HCT116 (cell line): ENCODE data around the gene ADAMTS16. TPM values are rescaled to one million over a fixed set of nuclear protein-coding genes. Genes with fewer than 3 reads are reported as not detected.

Experiments
- ATAC-seq: fragments of 200-7000 bp; cut with Tn5 transposase; 2 replicates; pipeline ENCODE4 v1.9.1; 2020; ENCODE audit warnings: mild to moderate bottlenecking, moderate library complexity
- BruUV-seq: library from RNA; stranded (reverse); fragments of 400-500 nt; replicated peaks from 2 replicates; lab custom pipeline; 2021; lab: Mats Ljungman, UMichigan
- CTCF ChIA-PET: fragments of 300-600 bp; sonication (Branson Sonifier 250); formaldehyde crosslinking; loops from one replicate; lab custom pipeline; 2021; ENCODE audit warnings: antibody characterized with exemption; lab: Charles Lee
- POLR2A ChIA-PET: fragments of 300-600, 350-600 bp; sonication (Branson Sonifier 250); formaldehyde crosslinking; loops from one replicate; lab custom pipeline; 2021; ENCODE audit warnings: antibody characterized with exemption; lab: Charles Lee
- RAD21 ChIA-PET, 2 experiments: fragments of 300-600 bp; sonication (Branson Sonifier 250); formaldehyde crosslinking; loops; one replicate each; lab custom pipeline; 2023; ENCODE audit warnings: low total read pairs in 2 of 2; ENCODE audit not compliant: uncharacterized antibody in 2 of 2, unreplicated experiment in 2 of 2, low non-redundant PET in 1 of 2; lab: Charles Lee
- DNase-seq: peaks from one replicate; pipeline ENCODE4 v3.0.0-alpha.2; 2010; ENCODE audit warnings: low read depth, low spot score
- H2AFZ ChIP-seq: fragments of 200-600 bp; shearing (Covaris generic), sonication (generic); 2 replicates; pipeline ENCODE4 v1.6.1; 2017; ENCODE audit warnings: low read depth, mixed run types, mixed read lengths, antibody characterized with exemption, low read length; ENCODE audit not compliant: poor library complexity, severe bottlenecking
- H3K27ac ChIP-seq: 2 replicates; pipeline ENCODE4 v1.5.1; 2012; ENCODE audit warnings: low read depth, low read length
- H3K27me3 ChIP-seq: fragments of 200-600 bp; sonication (generic); 2 replicates; pipeline ENCODE4 v1.6.1; 2016; ENCODE audit warnings: mixed run types, low read length, mixed read lengths; ENCODE audit not compliant: insufficient read depth
- H3K36me3 ChIP-seq, 2 experiments: fragments of 200-500 bp in 1 of 2; fragments of 200-600 bp in 1 of 2; sonication (Bioruptor generic) in 1 of 2; sonication (generic) in 1 of 2; 2 replicates each; pipeline versions ENCODE4 v1.5.1 to v1.6.1; 2014 to 2016; ENCODE audit warnings: low read length in 2 of 2, inconsistent platforms in 1 of 2, mixed read lengths in 1 of 2, mixed run types in 1 of 2; ENCODE audit not compliant: insufficient read depth in 2 of 2, control insufficient read depth in 1 of 2
- H3K4me1 ChIP-seq, 2 experiments: fragments of 200-600 bp in 1 of 2; sonication (generic) in 1 of 2; 2 replicates each; pipeline versions ENCODE4 v1.5.1 to v1.6.1; 2012 to 2017; ENCODE audit warnings: low read length in 2 of 2, inconsistent platforms in 1 of 2, mild to moderate bottlenecking in 1 of 2, mixed read lengths in 1 of 2, mixed run types in 1 of 2, moderate library complexity in 1 of 2; ENCODE audit not compliant: insufficient read depth in 2 of 2, control insufficient read depth in 1 of 2
- H3K4me2 ChIP-seq: fragments of 200-600 bp; sonication (generic); 2 replicates; pipeline ENCODE4 v1.6.1; 2017; ENCODE audit warnings: mixed run types, low read length, mixed read lengths
- H3K4me3 ChIP-seq, 2 experiments: fragments of 200-600 bp in 1 of 2; sonication (generic) in 1 of 2; replicated peaks in 1 of 2; 2 replicates each; pipeline ENCODE4 v1.5.1; 2011 to 2016; ENCODE audit warnings: low read length in 2 of 2, control low read depth in 1 of 2, low read depth in 1 of 2, mild to moderate bottlenecking in 1 of 2, mixed read lengths in 1 of 2, mixed run types in 1 of 2
- H3K79me2 ChIP-seq: fragments of 200-600 bp; sonication (generic); 2 replicates; pipeline ENCODE4 v1.6.1; 2017; ENCODE audit warnings: mild to moderate bottlenecking, mixed run types, low read length, moderate library complexity, mixed read lengths; ENCODE audit not compliant: insufficient read depth
- H3K9ac ChIP-seq: fragments of 200-600 bp; sonication (generic); 2 replicates; pipeline ENCODE4 v1.6.1; 2016; ENCODE audit warnings: low read length, mixed read lengths
- H3K9me2 ChIP-seq: fragments of 200-600 bp; sonication (generic), shearing (Covaris generic); 2 replicates; pipeline ENCODE4 v1.6.1; 2017; ENCODE audit warnings: mixed run types, mild to moderate bottlenecking, moderate library complexity; ENCODE audit not compliant: insufficient read depth
- H3K9me3 ChIP-seq, 2 experiments: fragments of 200-500 bp in 1 of 2; fragments of 200-600 bp in 1 of 2; sonication (Bioruptor generic) in 1 of 2; sonication (generic) in 1 of 2; 2 replicates each; pipeline ENCODE4 v1.6.1; 2014 to 2017; ENCODE audit warnings: low read length in 2 of 2, mixed read lengths in 2 of 2, inconsistent platforms in 1 of 2, low read depth in 1 of 2, mild to moderate bottlenecking in 1 of 2, mixed run types in 1 of 2, moderate library complexity in 1 of 2; ENCODE audit not compliant: control insufficient read depth in 1 of 2, insufficient read depth in 1 of 2
- H4K20me1 ChIP-seq: fragments of 200-600 bp; sonication (generic), shearing (Covaris generic); 2 replicates; pipeline ENCODE4 v1.6.1; 2017; ENCODE audit warnings: mixed run types, mild to moderate bottlenecking, moderate library complexity; ENCODE audit not compliant: insufficient read depth
- CBX3 ChIP-seq: IDR thresholded peaks from 2 replicates; pipeline ENCODE4 v1.6.1; 2012; ENCODE audit warnings: low read depth
- CEBPB ChIP-seq: IDR thresholded peaks from 2 replicates; pipeline ENCODE4 v1.6.1; 2012; ENCODE audit warnings: low read depth
- CTCF ChIP-seq, 3 experiments: fragments of 200-600 bp in 1 of 3; sonication (generic) in 1 of 3; IDR thresholded peaks in 2 of 3; conservative IDR thresholded peaks in 1 of 3; 2 replicates each; pipeline ENCODE4 v1.5.1; 2012 to 2017; ENCODE audit warnings: low read depth in 2 of 3, low read length in 2 of 3, antibody characterized with exemption in 1 of 3, borderline replicate concordance in 1 of 3, control low read depth in 1 of 3, mild to moderate bottlenecking in 1 of 3, mixed read lengths in 1 of 3, mixed run types in 1 of 3, moderate library complexity in 1 of 3; ENCODE audit not compliant: insufficient read depth in 1 of 3
- ELF1 ChIP-seq: IDR thresholded peaks from 2 replicates; pipeline ENCODE4 v1.6.1; 2012; ENCODE audit warnings: low read depth, borderline replicate concordance
- EZH2phosphoT487 ChIP-seq: fragments of 200-600 bp; IDR thresholded peaks from 2 replicates; pipeline ENCODE4 v1.6.1; 2018; ENCODE audit warnings: antibody characterized with exemption, borderline replicate concordance
- FOSL1 ChIP-seq: IDR thresholded peaks from 2 replicates; pipeline ENCODE4 v1.6.1; 2012; ENCODE audit warnings: low read depth
- JUND ChIP-seq: IDR thresholded peaks from 2 replicates; pipeline ENCODE4 v1.6.1; 2012
- POLR2A ChIP-seq: IDR thresholded peaks from 2 replicates; pipeline ENCODE4 v1.7.0; 2011; ENCODE audit warnings: borderline replicate concordance; ENCODE audit not compliant: insufficient read depth, insufficient read length; ENCODE audit errors: extremely low read depth
- POLR2AphosphoS5 ChIP-seq: IDR thresholded peaks from 2 replicates; pipeline ENCODE4 v1.6.1; 2011; ENCODE audit warnings: mild to moderate bottlenecking, low read depth, low read length, moderate library complexity
- RAD21 ChIP-seq: IDR thresholded peaks from 2 replicates; pipeline ENCODE4 v1.6.1; 2012; ENCODE audit warnings: low read depth, mild to moderate bottlenecking
- SIN3A ChIP-seq: IDR thresholded peaks from 2 replicates; pipeline ENCODE4 v1.6.1; 2012; ENCODE audit warnings: low read depth
- SP1 ChIP-seq: IDR thresholded peaks from 2 replicates; pipeline ENCODE4 v1.6.1; 2012; ENCODE audit warnings: low read depth
- TCF7L2 ChIP-seq: IDR thresholded peaks from 2 replicates; pipeline ENCODE4 v1.7.0; 2011; ENCODE audit warnings: borderline replicate concordance, inconsistent platforms; ENCODE audit not compliant: insufficient read depth, insufficient read length; ENCODE audit errors: extremely low read depth
- YY1 ChIP-seq: IDR thresholded peaks from 2 replicates; pipeline ENCODE4 v1.6.1; 2011; ENCODE audit warnings: low read length, low read depth, moderate library complexity, mild to moderate bottlenecking; ENCODE audit not compliant: insufficient replicate concordance; ENCODE audit errors: extremely low read depth
- ZBTB33 ChIP-seq: IDR thresholded peaks from 2 replicates; pipeline ENCODE4 v1.6.1; 2011; ENCODE audit warnings: mild to moderate bottlenecking, low read length, moderate library complexity; ENCODE audit not compliant: insufficient replicate concordance; ENCODE audit errors: extremely low read depth
- ZFX ChIP-seq: fragments of 450-650 bp; IDR thresholded peaks from 2 replicates; pipeline ENCODE4 v1.6.1; 2017
- intact Hi-C: fragments of 100-400 bp; cut with micrococcal nuclease; formaldehyde crosslinking; loops from 2 replicates; pipeline ENCODE4 v1.10.0; 2022
- total RNA-seq: library from RNA; stranded (reverse); gene quantifications from one replicate; pipeline ENCODE4 v1.2.1, GENCODE V29; 2021; ENCODE audit not compliant: unreplicated experiment
- TF ChIP-seq, protein P1 (sequence below): IDR thresholded peaks from 2 replicates; pipeline ENCODE4 v1.6.1; 2012
- TF ChIP-seq, protein P2 (sequence below): IDR thresholded peaks from 2 replicates; pipeline ENCODE4 v1.6.1; 2012

ADAMTS16 gene
- total RNA-seq, 1 experiment from 2014 or later: 2.4 TPM

GRCh38 chr5:5200133-5200532 is 60.0 kb downstream of the ADAMTS16 start:
- RAD21 ChIA-PET: no interaction called here
- H3K36me3 ChIP-seq: no peaks in the 10 kb centered on the region
- no peak for DNase-seq
- no peak overlapping the region for H3K27ac ChIP-seq
- no peaks in the 10 kb centered on the region for H3K9me2 ChIP-seq
- H3K9me3 ChIP-seq: no peaks in the 10 kb centered on the region
- no peak for ATAC-seq
- CTCF ChIA-PET: no interaction called here
- POLR2A ChIA-PET: no interaction called here
- no peak overlapping the region for H2AFZ ChIP-seq
- no peak overlapping the region for H3K4me3 ChIP-seq
- H3K4me1 ChIP-seq: no peaks in the 10 kb centered on the region
- no peak for TF ChIP-seq CEBPB
- TF ChIP-seq, protein P1, sequence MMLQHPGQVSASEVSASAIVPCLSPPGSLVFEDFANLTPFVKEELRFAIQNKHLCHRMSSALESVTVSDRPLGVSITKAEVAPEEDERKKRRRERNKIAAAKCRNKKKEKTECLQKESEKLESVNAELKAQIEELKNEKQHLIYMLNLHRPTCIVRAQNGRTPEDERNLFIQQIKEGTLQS: no peak
- TF ChIP-seq CBX3: no peak
- intact Hi-C loops: no loop called here
- H3K79me2 ChIP-seq: no peaks in the 10 kb centered on the region
- no peaks in the 10 kb centered on the region for H3K27me3 ChIP-seq
- H3K9ac ChIP-seq: no peak overlapping the region
- H3K4me2 ChIP-seq: no peak overlapping the region
- H4K20me1 ChIP-seq: no peaks in the 10 kb centered on the region
- no TSS peak for BruUV-seq

DNA sequence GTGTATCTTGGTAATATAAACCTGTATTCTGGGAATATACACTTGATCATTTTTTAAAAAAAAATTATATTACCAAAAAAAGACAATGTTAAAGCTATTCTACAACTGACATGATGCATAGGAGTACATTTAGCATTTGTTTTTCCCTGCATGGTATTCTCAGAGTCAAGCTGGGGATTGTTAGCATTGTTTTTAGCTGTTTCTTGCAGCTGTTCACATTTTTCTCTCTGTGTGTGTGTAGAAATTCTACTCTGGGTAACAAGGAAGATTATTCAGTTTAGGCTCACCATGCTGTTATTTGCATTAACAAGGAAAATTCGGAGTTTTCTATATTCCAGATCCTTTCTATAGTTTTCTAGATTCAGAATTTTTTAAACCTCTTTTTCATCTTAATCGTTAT is 62.2 kb downstream of the ADAMTS16 start:
- Histone ChIP-seq H3K4me2 (no peak overlapping the region), H2AFZ (no peak overlapping the region), H3K9me2 (no peaks in the 10 kb centered on the region), H3K36me3 (no peaks in the 10 kb centered on the region), H3K4me3 (no peak overlapping the region), H3K27ac (no peak overlapping the region), H3K27me3 (no peaks in the 10 kb centered on the region), H3K9ac (no peak overlapping the region), H3K4me1 (no peaks in the 10 kb centered on the region), H3K9me3 (no peaks in the 10 kb centered on the region), H3K79me2 (no peaks in the 10 kb centered on the region), H4K20me1 (no peaks in the 10 kb centered on the region)
- RAD21 ChIA-PET: no interaction called here
- no peak for DNase-seq
- intact Hi-C loops: no loop called here
- no peak for ATAC-seq
- no peak for TF ChIP-seq ZFX
- no peak for TF ChIP-seq SIN3A
- TF ChIP-seq POLR2A: no peak
- TF ChIP-seq, protein P2, sequence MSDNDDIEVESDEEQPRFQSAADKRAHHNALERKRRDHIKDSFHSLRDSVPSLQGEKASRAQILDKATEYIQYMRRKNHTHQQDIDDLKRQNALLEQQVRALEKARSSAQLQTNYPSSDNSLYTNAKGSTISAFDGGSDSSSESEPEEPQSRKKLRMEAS: no peak
- no peak for TF ChIP-seq EZH2phosphoT487
- no peak for TF ChIP-seq JUND
- TF ChIP-seq TCF7L2: no peak
- TF ChIP-seq, protein P1: no peak
- TF ChIP-seq POLR2AphosphoS5: no peak
- no peak for TF ChIP-seq SP1
- TF ChIP-seq CEBPB: no peak
- TF ChIP-seq ELF1: no peak
- TF ChIP-seq YY1: no peak
- no peak for TF ChIP-seq FOSL1
- TF ChIP-seq RAD21: no peak
- no peak for TF ChIP-seq CTCF (IDR thresholded peaks at IDR 0.05 in 2 of 3, conservative IDR thresholded peaks at IDR 0.05 in 1 of 3; ENCODE audit: borderline replicate concordance in 1 of 3, insufficient read depth in 1 of 3, low read depth in 2 of 3, low read length in 2 of 3)
- no peak for TF ChIP-seq CBX3
- no peak for TF ChIP-seq ZBTB33
- CTCF ChIA-PET: no interaction called here
- no TSS peak for BruUV-seq
- POLR2A ChIA-PET: no interaction called here
